Stimulated activated CD4-positive, alpha-beta T cell treated with anti-CD3 and anti-CD28 coated beads, TNF-alpha, amount 100 ng/mL, for 4 hours (primary cell): ENCODE measurements around the gene ADAMTS12.
"Not testable (repeated sequence)": the region's sequence is repeated elsewhere in the genome, so short reads cannot be mapped to it uniquely, and the experiment has no call there.

Source experiments
- DNase-seq, 3 experiments: peaks; one replicate each; pipeline ENCODE4 v3.0.0-alpha.2; 2020; ENCODE audit warnings: low read depth in 3 of 3

Gene ADAMTS12

GRCh38 chr5:33583332-33583731 is 308.5 kb downstream of the ADAMTS12 start:
- no peak for DNase-seq

GRCh38 chr5:33582417-33582816 is 309.4 kb downstream of the ADAMTS12 start:
- no peak for DNase-seq

DNA sequence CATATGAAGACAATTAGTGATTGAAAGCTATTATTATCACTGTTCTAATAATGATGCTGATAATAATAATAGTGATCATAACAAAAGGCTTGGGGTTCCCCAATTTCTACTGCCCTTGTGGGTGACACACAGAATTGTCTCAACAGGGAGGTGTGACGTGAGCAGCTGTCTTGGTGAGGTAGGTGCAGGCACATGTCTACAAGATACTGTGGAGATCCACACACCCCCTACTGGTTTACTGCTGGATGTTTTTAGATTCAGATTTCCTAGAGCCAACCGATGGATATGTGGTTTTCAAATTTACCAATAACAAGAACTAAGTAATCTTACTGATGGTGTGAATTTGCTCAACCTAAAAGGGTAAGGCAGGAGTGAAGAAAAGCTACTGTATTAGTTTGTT is 312.0 kb downstream of the ADAMTS12 start:
- DNase-seq, result no peak

DNA sequence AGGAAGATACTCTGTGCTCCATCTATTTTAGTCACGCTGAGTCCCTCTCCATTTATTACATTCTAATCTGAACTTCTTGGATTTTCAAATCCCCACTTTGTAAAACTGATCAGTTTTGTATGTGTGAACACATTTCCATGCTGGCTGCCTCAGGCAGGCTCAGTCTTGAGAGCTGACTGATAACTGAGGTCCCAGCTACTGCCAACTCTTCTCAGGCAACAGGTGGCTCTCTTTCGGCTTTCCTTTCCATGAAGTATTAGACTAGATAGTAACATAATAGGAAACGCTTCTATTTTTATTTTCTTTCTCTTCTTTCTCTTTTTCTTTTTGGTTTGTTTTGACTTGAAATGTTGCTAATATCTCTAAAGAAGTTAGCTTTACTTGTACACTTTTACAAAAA is 312.6 kb downstream of the ADAMTS12 start:
- DNase-seq, result no peak

DNA sequence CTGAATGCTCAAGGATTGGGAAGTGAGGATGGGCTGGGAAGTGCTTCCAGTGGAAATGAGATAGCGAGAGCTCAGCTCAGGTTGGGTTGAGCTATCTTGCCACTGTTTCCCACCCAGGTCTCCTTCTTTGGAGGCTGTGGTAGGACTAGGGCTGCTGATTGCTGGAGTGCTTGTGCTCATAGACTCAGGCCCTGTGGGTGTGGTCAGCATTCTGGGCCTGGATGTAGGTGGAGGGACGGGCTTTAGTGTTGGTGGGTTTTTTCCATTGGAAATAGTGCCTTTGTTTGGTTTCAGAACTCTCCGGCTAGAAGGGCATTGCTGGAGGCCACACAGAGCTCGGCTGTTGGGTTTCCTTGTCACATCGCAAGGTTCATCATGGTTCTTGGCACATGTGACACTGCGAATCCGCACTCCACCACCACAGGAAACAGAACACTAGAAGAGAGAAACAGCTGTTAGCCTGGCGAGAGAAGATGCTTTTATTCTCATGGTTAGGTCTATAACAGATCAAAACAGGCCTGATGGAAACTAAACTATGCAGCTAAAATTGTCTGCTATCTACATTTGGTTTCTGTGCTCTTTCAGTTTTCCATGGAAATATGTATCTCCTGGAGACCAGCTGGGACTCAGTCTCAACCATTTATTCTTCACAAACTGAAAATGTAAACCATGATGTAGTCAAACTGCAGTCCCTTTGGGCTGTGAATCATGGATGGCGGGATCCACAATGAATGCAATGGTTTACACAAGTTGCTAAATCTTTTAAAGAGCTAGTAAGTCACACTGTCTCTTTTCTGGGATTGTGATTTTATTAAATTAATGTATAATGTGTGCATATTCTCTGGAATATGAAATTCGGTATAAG is 314.8 kb downstream of the ADAMTS12 start:
- no peak for DNase-seq

- DNase-seq, result no peak
Measured at GRCh38 chr5:33565324-33565723, 326.5 kb downstream of the ADAMTS12 start.

DNA sequence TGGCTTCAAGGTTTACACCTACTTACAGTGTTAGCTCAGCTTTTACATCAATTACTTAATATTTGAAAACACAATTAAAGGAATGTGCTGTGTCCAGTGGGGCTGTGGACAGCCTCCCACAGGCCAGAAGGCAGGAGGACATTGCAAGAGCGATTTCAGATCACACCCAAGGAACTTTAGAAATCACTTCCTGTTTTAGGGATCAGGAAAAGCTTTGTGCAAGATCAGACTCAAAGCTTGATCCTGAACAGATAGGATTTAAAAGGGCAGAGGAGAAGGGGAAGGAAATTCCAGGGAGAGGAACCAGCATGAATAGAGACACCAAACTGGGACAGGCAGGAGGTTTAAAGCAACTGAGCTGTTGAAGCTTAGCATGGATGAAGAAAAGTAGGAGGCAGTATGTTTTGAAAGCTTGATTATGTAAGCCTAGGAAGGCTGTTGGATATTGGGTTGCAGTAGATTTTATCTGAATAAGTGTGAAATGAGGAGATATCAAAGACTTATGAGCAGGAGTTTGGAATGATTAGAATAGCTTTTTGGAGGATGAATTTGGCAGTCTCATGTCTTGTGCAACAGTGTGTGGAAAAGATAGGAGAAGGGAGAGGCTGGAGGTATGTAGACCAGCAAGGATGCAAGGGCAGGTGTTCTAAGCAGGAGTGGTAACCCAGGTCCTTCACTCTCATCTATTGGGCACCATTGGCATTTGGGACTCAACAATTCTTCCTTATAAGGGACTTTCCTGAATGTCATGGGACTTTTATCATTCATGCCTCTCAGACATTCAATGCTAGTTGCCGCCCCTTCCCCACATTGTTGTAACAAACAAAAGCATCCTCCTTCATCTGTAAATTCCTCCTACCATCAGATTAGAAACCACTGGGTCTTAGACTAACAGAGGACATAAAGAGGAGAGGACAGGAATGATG is 327.5 kb downstream of the ADAMTS12 start:
- no peak for DNase-seq

DNA sequence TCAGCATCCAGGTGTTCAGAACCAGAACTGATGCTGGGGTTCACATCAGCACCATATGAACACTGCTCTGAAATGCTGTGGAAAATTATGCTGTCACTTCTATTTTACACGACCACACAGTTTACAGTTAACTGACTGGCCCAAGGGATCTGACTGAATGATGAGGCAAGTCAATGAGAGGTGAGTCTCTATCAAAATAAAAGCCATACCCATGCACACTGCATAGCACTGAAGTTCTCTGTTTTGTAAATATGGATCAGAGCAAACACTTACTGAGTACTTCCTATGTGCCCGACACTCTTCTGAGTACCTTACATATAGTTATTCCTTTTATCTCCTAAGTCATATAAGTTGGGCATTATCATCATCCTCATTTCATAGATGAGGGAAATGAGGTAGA is 328.3 kb downstream of the ADAMTS12 start:
- no peak for DNase-seq

GRCh38 chr5:33558489-33558888 is 333.3 kb downstream of the ADAMTS12 start:
- DNase-seq, result no peak

GRCh38 chr5:33557605-33558004 is 334.2 kb downstream of the ADAMTS12 start:
- DNase-seq, result no peak

GRCh38 chr5:33556330-33557328 is 335.2 kb downstream of the ADAMTS12 start:
- no peak for DNase-seq

- DNase-seq, result no peak
Measured at GRCh38 chr5:33549982-33550567, 341.7 kb downstream of the ADAMTS12 start.

DNA sequence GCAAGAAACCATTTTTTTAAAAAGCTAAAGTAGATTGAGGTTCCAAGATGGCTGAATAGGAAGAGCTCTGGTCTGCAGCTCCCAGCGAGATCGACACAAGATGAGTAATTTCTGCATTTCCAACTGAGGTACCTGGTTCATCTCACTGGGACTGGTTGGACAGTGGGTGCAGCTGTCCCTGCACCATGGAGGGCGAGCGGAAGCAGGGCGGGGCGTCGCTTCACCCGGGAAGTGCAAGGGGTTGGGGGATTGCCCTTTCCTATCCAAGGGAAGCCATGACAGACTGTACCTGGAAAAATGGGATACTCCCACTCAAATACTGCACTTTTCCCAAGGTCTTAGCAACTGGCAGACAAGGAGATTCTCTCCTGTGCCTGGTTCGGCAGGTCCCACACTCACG is 352.0 kb downstream of the ADAMTS12 start:
- DNase-seq, result not testable (repeated sequence)

GRCh38 chr5:33539212-33539611 is 352.6 kb downstream of the ADAMTS12 start:
- no peak for DNase-seq

DNA sequence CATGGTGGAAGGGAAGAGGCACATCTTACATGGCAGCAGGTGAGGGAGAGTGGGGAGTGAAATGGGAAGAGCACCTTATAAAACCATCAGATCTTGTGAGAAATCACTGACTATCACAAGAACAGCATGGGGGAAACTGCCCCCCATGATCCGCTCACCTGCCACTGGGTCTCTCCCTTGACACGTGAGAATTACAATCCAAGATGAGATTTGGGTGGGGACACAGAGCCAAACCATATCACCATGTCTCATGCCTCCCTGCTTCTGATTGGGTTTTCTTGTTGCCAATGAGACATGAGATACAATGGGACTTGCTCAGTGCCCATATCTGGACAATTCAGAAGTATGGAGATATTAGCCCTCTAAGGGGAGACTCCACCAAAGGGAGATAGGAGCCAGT is 353.6 kb downstream of the ADAMTS12 start:
- no peak for DNase-seq

GRCh38 chr5:33537240-33537639 is 354.6 kb downstream of the ADAMTS12 start:
- DNase-seq, result no peak

DNA sequence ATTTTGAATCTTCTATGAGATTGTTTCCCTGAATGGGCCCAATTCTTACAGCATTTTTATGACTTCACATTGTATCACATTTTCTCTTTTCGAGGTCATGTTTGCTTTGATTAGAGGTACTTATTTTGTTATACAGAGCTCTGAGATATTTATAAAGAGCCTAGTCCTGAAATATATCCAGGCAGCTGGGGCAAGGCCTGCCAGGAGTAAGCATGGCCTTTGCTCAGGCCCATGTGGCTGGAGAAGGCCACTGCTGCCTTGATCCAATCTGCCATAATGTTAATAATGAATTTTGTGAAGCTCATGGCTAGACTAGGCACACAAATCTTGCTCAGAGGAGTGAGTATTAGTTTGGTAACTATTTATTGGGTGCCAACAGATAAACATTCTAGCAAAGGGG is 355.0 kb downstream of the ADAMTS12 start:
- DNase-seq, result no peak

- DNase-seq, result no peak
Measured at GRCh38 chr5:33531824-33532223, 360.0 kb downstream of the ADAMTS12 start.

DNA sequence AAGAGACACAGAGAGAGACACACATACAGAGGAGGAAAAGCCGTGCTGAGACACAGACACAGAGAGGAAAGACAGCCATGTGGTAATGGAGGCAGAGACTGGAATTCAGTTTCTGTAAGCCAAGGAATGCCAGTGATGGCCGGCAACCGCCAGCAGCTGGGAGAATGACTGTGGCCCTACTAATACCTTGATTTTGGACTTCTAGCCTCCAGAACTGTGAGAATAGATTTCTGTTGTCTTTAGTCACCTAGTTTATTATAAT is 360.8 kb downstream of the ADAMTS12 start:
- no peak for DNase-seq

- no peak for DNase-seq
Measured at GRCh38 chr5:33530183-33531036, 361.4 kb downstream of the ADAMTS12 start.
